ENCODE results near the gene NBEAL2.

NBEAL2 gene

GRCh38 chr3:46936733-46937250 is 42.7 kb upstream of the NBEAL2 start:
- Mint-ChIP-seq H3K36me3 (ENCODE audit: low read depth) (peaks cover 40% of the 10 kb centered on the region), H3K27ac (no peak overlapping the region), H3K4me3 (no peak overlapping the region), H3K27me3 (ENCODE audit: low read depth) (no peaks in the 10 kb centered on the region), H3K4me1 (ENCODE audit: low read depth) (peaks cover 36% of the 10 kb centered on the region), H3K9me3 (no peaks in the 10 kb centered on the region)
- DNase-seq (ENCODE audit: low spot score), result no peak

- Mint-ChIP-seq H3K36me3 (ENCODE audit: low read depth) (peaks cover 37% of the 10 kb centered on the region), H3K4me1 (ENCODE audit: low read depth) (peaks cover 33% of the 10 kb centered on the region), H3K4me3 (no peak overlapping the region), H3K27me3 (ENCODE audit: low read depth) (no peaks in the 10 kb centered on the region), H3K9me3 (no peaks in the 10 kb centered on the region), H3K27ac (no peak overlapping the region)
- no peak for DNase-seq (ENCODE audit: low spot score)
Measured at GRCh38 chr3:46938118-46938517, 41.3 kb upstream of the NBEAL2 start.

GRCh38 chr3:46939578-46940445 is 39.7 kb upstream of the NBEAL2 start:
- Mint-ChIP-seq H3K4me3 (no peak overlapping the region), H3K27me3 (ENCODE audit: low read depth) (no peaks in the 10 kb centered on the region)

DNA sequence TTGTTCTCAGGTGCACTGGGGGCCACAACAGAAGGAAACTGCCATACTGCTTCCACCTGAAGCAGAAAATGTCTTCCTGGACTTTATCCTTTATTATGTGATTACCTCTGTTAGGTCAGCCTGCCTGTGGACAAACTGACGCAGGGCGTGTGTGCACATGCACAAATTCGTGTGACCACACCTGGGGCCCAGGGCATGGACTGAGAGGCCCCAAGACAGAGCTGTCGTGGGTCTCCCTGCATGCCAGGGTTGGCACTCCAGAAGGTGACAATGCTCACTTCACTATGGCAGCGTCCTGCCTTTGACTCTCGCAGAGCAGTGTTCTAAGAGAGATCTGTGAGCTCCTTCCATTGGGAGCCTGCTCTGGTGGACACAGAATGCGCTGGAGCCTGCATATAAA is 37.4 kb upstream of the NBEAL2 start:
- no peak overlapping the region for H3K4me3 Mint-ChIP-seq
- H3K4me1 Mint-ChIP-seq (ENCODE audit: low read depth), result peaks cover 52% of the 10 kb centered on the region
- H3K9me3 Mint-ChIP-seq, result no peaks in the 10 kb centered on the region
- H3K27me3 Mint-ChIP-seq (ENCODE audit: low read depth), result no peaks in the 10 kb centered on the region
- H3K27ac Mint-ChIP-seq, result no peak overlapping the region
- peaks cover 39% of the 10 kb centered on the region for H3K36me3 Mint-ChIP-seq (ENCODE audit: low read depth)
- no peak for DNase-seq (ENCODE audit: low spot score)

More at GRCh38 chr3:46939578-46940445, 39.7 kb upstream of the NBEAL2 start:
- peaks cover 40% of the 10 kb centered on the region for H3K4me1 Mint-ChIP-seq (ENCODE audit: low read depth)
- peak overlapping the region; percentile 72 for H3K27ac Mint-ChIP-seq
- H3K36me3 Mint-ChIP-seq (ENCODE audit: low read depth), result peaks cover 37% of the 10 kb centered on the region
- H3K9me3 Mint-ChIP-seq, result no peaks in the 10 kb centered on the region
- no peak for DNase-seq (ENCODE audit: low spot score)

DNA sequence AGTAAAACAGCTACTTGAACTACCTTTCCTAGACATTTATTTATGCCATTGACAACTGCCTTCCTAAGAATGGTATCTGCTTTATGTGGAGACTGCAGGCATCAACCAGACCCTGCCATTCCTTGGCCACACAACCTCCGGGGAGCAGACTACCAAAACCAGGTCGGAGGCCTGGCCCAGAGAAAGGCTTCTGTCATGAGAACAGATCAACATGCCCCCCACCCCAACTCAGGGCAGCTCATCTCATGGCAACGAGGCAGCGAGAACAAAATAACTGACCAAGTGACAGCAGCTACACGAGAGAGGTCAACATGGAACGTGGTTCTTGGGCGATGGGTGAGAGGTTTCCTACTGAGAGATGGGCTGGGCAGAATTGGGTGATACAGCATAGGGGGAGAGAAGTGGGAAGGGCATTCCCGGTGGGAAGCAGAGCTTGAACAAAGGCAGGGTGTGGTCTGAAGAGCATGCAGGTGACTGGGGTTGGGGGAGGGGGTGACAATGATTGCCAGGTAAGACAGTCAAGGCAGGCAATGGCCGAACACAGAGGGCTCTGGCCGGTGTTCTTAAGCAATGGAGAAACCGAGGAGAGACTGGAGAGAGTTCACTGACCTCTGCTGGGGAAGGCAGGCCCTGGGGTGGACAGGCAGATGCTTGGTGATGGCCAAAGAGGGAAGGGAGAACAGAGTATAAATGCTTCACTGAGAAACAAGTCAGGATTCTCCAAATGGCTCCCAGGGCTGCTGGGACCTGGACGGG is 36.8 kb upstream of the NBEAL2 start:
- no peak overlapping the region for H3K4me3 Mint-ChIP-seq

DNA sequence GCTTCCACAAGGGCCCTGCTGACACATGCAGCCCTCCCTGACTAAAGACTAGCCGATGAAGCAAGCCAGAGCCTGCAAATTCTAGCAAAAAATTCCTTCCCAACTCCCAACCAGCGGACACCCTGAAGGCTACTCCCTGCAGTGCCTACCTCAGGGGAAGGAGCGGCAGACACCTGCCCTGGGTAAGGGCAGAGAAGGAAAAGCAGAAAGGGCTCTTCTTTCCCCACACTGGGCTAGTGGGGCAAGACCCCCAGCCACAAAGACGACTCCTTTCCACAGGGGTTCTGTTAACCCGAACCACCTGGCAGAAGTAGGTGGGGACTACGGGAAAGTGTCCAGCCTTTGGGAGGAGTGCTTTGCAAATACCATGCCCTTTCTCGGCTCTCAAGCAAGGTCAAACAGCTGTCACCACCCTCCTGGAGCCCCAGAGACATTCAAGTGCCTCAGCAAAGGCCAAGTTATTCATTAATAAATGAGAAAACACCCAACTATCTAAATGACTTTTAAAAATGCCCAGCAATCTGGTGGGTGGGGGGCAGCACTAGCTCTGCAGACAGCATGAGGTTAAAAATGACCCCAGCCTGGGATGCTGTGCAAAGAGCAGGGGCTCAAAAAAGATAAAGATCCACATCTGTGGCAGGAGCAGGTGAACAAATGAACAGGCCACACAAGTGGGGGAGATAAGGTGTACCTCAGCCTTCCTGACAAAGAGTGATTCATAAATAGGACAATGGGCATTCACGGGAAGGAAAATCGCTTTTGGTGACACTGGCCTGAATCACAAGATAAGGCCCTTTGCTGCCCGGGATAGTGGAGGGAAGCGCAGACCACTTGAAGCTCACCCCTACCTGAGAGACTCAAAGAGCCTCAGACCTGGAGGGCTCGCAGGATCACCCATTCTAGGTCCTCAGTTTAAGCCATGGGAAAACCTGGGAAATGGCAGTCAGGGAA is 36.0 kb upstream of the NBEAL2 start:
- peaks cover 40% of the 10 kb centered on the region for H3K36me3 Mint-ChIP-seq (ENCODE audit: low read depth)
- no peaks in the 10 kb centered on the region for H3K27me3 Mint-ChIP-seq (ENCODE audit: low read depth)
- peaks cover 66% of the 10 kb centered on the region for H3K4me1 Mint-ChIP-seq (ENCODE audit: low read depth)
- H3K4me3 Mint-ChIP-seq, result no peak overlapping the region
- H3K9me3 Mint-ChIP-seq, result no peaks in the 10 kb centered on the region
- no peak overlapping the region for H3K27ac Mint-ChIP-seq
- DNase-seq (ENCODE audit: low spot score), result no peak

More for the DNA sequence above, 36.8 kb upstream of the NBEAL2 start:
- no peak for DNase-seq (ENCODE audit: low spot score)
- H3K9me3 Mint-ChIP-seq, result no peaks in the 10 kb centered on the region
- peaks cover 58% of the 10 kb centered on the region for H3K4me1 Mint-ChIP-seq (ENCODE audit: low read depth)
- peak overlapping the region; percentile 29 for H3K27ac Mint-ChIP-seq
- H3K36me3 Mint-ChIP-seq (ENCODE audit: low read depth), result peaks cover 43% of the 10 kb centered on the region
- no peaks in the 10 kb centered on the region for H3K27me3 Mint-ChIP-seq (ENCODE audit: low read depth)

- no peak overlapping the region for H3K4me3 Mint-ChIP-seq
- H3K27me3 Mint-ChIP-seq (ENCODE audit: low read depth), result no peaks in the 10 kb centered on the region
- peaks cover 68% of the 10 kb centered on the region for H3K4me1 Mint-ChIP-seq (ENCODE audit: low read depth)
- no peak for DNase-seq (ENCODE audit: low spot score)
- H3K9me3 Mint-ChIP-seq, result no peaks in the 10 kb centered on the region
- H3K27ac Mint-ChIP-seq, result peak overlapping the region; percentile 51
- H3K36me3 Mint-ChIP-seq (ENCODE audit: low read depth), result peaks cover 38% of the 10 kb centered on the region
Measured at GRCh38 chr3:46944191-46944590, 35.3 kb upstream of the NBEAL2 start.

GRCh38 chr3:46946416-46946815 is 33.0 kb upstream of the NBEAL2 start:
- peak overlapping the region; percentile 92 for H3K27ac Mint-ChIP-seq
- no peaks in the 10 kb centered on the region for H3K9me3 Mint-ChIP-seq
- DNase-seq (ENCODE audit: low spot score), result no peak
- no peaks in the 10 kb centered on the region for H3K27me3 Mint-ChIP-seq (ENCODE audit: low read depth)
- H3K4me1 Mint-ChIP-seq (ENCODE audit: low read depth), result peaks cover 67% of the 10 kb centered on the region
- H3K4me3 Mint-ChIP-seq, result peak overlapping the region; percentile 62
- peaks cover 30% of the 10 kb centered on the region for H3K36me3 Mint-ChIP-seq (ENCODE audit: low read depth)

DNA sequence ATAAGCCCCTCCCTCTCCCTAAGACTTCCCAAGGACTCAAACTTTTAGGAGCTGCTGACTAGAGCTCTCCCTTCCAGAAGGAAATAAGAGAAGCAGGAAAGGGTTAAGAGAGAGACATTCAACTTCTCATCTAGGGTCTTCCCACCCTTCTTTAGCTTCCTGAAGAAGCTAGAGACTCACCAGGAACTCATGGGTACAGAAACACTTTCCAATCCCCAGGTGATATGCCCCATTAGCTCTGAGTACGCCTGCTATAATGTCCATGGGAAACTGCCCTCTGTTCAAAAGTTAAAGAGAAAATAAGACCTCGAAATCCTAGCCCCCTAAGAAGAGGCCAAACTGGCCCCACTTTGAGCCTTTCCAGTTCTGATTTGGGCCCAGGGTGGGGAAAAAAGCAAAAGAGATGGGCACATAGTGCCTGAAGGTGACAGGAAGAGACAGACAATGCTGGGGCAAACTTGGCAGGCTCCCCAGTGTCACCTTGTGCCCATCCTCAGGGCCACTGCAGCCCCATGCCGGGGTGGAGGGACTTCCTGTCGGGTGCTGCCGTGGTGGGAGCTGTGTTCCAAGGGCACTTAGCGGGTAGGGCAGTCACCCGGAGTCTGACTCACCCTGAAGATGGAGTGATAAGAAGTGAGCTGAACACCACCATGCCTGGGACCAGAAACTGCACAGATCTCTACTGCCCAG is 32.5 kb upstream of the NBEAL2 start:
- Mint-ChIP-seq H3K4me1 (ENCODE audit: low read depth) (peaks cover 71% of the 10 kb centered on the region), H3K27ac (peak overlapping the region; percentile 92), H3K9me3 (no peaks in the 10 kb centered on the region), H3K4me3 (peak overlapping the region; percentile 74), H3K27me3 (ENCODE audit: low read depth) (no peaks in the 10 kb centered on the region), H3K36me3 (ENCODE audit: low read depth) (peaks cover 33% of the 10 kb centered on the region)
- peak; percentile 79 for DNase-seq (ENCODE audit: low spot score)

- Mint-ChIP-seq H3K36me3 (ENCODE audit: low read depth) (peaks cover 35% of the 10 kb centered on the region), H3K4me3 (peak overlapping the region; percentile 74), H3K27me3 (ENCODE audit: low read depth) (no peaks in the 10 kb centered on the region), H3K27ac (peak overlapping the region; percentile 92), H3K9me3 (no peaks in the 10 kb centered on the region), H3K4me1 (ENCODE audit: low read depth) (peaks cover 75% of the 10 kb centered on the region)
- no peak for DNase-seq (ENCODE audit: low spot score)
Measured at GRCh38 chr3:46947546-46947901, 31.9 kb upstream of the NBEAL2 start.

DNA sequence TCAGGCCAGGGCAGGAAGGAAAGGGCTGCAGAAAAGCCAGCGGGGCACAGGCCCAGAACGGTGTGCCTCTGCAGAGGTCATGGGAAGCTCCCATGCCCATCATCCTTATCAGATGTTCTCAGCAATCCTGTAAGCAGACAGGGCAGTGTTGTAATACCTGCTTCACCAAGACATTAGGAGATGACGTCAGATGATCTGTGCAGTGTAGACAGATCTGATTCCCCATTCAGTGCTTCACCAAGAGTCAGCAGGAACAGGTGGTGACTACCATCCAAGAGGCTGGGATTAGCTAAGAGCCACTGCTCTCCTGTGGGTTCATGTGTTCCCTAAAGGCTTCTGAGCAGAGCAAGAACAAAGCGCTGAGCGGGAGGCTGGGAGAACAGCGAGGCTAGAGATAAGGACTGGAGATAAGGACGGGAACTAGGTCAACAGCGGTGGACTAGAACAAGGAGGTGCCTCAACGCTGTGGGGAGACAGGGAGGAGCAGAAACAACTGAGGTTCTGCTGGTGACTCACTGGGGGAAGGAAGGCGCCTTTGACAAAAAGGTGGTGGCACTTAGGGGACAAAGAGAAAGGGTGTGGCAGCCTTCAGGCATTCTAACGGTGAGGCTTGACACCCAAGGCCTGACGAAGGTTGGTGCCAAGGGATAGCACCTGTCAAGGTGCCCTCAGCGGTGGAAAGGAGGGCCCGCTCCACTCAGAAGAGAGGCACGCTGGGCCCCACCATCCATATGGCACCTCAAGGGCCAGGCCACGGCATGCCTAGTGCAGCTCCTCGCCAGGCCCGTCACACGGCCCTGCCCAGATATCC is 31.3 kb upstream of the NBEAL2 start:
- DNase-seq (ENCODE audit: low spot score), result peak; percentile 69
- Mint-ChIP-seq H3K27ac (peak overlapping the region; percentile 92), H3K9me3 (no peaks in the 10 kb centered on the region), H3K4me1 (ENCODE audit: low read depth) (peaks cover 77% of the 10 kb centered on the region), H3K4me3 (peak overlapping the region; percentile 74), H3K27me3 (ENCODE audit: low read depth) (no peaks in the 10 kb centered on the region), H3K36me3 (ENCODE audit: low read depth) (peaks cover 35% of the 10 kb centered on the region)

- H3K36me3 Mint-ChIP-seq (ENCODE audit: low read depth), result peaks cover 39% of the 10 kb centered on the region
- DNase-seq (ENCODE audit: low spot score), result no peak
- peak overlapping the region; percentile 74 for H3K4me3 Mint-ChIP-seq
- no peaks in the 10 kb centered on the region for H3K9me3 Mint-ChIP-seq
- peak overlapping the region; percentile 92 for H3K27ac Mint-ChIP-seq
- H3K27me3 Mint-ChIP-seq (ENCODE audit: low read depth), result no peaks in the 10 kb centered on the region
- H3K4me1 Mint-ChIP-seq (ENCODE audit: low read depth), result peaks cover 80% of the 10 kb centered on the region
Measured at GRCh38 chr3:46948830-46949671, 30.4 kb upstream of the NBEAL2 start.
